ENCODE data around the gene SPTBN4.
A peak's percentile ranks its signal among the peaks of the same experiment; 100 is the strongest.

Gene SPTBN4

DNA sequence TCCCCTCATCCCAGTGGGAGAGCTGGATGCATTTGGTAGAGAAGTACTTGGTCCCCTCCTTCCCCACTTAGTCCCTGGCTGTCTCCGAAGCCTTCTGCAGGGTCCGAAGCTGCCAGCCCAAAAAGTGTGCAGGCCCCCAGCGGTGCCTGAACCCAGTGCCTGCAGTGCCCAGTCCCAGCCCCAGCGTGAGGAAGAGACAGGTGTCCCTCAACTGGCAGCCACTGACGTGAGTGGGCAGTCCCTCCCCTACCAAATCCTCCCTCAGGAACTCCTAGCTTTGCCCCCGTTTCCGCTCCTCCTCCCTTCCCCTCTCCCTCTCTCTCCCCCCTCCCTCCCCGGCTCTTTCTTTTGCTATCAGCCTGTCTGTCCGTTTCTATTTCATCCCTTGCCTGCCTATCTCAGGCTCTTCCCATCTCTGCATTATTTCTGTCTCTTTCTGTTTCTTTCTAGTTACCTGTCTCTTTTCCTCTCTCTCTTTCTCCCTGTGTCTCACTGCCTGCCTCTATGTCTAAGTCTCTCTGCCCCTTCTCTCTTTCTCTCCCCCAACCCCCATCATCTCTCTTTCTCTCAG lies 132.6 kb downstream of the SPTBN4 start:
- Histone ChIP-seq H2AFZ (ENCODE audit: insufficient read depth, low read length, poor library complexity) (no peak overlapping the region), H3K4me3 (ENCODE audit: low read depth, low read length) (no peak overlapping the region), H3K14ac (ENCODE audit: low read length) (no peak overlapping the region), H3K9me3 (ENCODE audit: insufficient read depth, low read depth, low read length) (peaks cover 3% of the 10 kb centered on the region), H3K4ac (ENCODE audit: low read depth, low read length) (no peak overlapping the region), H2BK5ac (ENCODE audit: low read depth, low read length, poor library complexity) (no peak overlapping the region), H2BK12ac (ENCODE audit: low read length) (no peak overlapping the region), H3K36me3 (ENCODE audit: control insufficient read depth in 1 of 2, insufficient read depth in 2 of 2, low read length in 2 of 2) (no peaks in the 10 kb centered on the region), H4K12ac (ENCODE audit: low read depth, low read length) (no peak overlapping the region), H3K79me2 (ENCODE audit: control insufficient read depth, insufficient read depth, low read length, poor library complexity) (no peaks in the 10 kb centered on the region), H3K4me1 (ENCODE audit: control insufficient read depth in 1 of 2, insufficient read depth in 2 of 2, low read length in 2 of 2) (peaks cover 19 to 21% of the 10 kb centered on the region in 2 experiments), H3K9ac (ENCODE audit: low read length) (no peak overlapping the region), H4K91ac (ENCODE audit: low read depth, low read length) (no peak overlapping the region), H3K79me1 (ENCODE audit: low read length) (peaks cover 14% of the 10 kb centered on the region), H3K23ac (ENCODE audit: low read length) (no peak overlapping the region), H3K27me3 (ENCODE audit: insufficient read depth, low read length) (peaks cover 42% of the 10 kb centered on the region), H3K4me2 (ENCODE audit: low read length) (no peak overlapping the region), H3K18ac (ENCODE audit: low read length) (no peak overlapping the region), H4K8ac (ENCODE audit: low read depth, low read length) (no peak overlapping the region), H3K27ac (ENCODE audit: low read depth, low read length) (no peak overlapping the region), H2AK5ac (ENCODE audit: low read length) (no peak overlapping the region), H2BK120ac (ENCODE audit: insufficient read depth, low read length, poor library complexity) (no peak overlapping the region)
- no peak for DNase-seq
- WGBS (ENCODE audit: extremely low coverage, insufficient coverage, insufficient read length), result no CpG with 5 or more reads among the region's 9 CpGs

- Histone ChIP-seq H3K4me1 (ENCODE audit: control insufficient read depth in 1 of 2, insufficient read depth in 2 of 2, low read length in 2 of 2) (peaks cover 25 to 27% of the 10 kb centered on the region in 2 experiments), H2BK12ac (ENCODE audit: low read length) (peak overlapping the region; percentile 19), H3K27ac (ENCODE audit: low read depth, low read length) (no peak overlapping the region), H3K36me3 (ENCODE audit: control insufficient read depth in 1 of 2, insufficient read depth in 2 of 2, low read length in 2 of 2) (no peaks in the 10 kb centered on the region), H3K14ac (ENCODE audit: low read length) (no peak overlapping the region), H3K27me3 (ENCODE audit: insufficient read depth, low read length) (peaks cover 42% of the 10 kb centered on the region), H4K91ac (ENCODE audit: low read depth, low read length) (no peak overlapping the region), H2BK120ac (ENCODE audit: insufficient read depth, low read length, poor library complexity) (no peak overlapping the region), H3K79me2 (ENCODE audit: control insufficient read depth, insufficient read depth, low read length, poor library complexity) (no peaks in the 10 kb centered on the region), H3K9ac (ENCODE audit: low read length) (peak overlapping the region; percentile 22), H2AK5ac (ENCODE audit: low read length) (no peak overlapping the region), H3K18ac (ENCODE audit: low read length) (no peak overlapping the region), H4K8ac (ENCODE audit: low read depth, low read length) (no peak overlapping the region), H3K4me2 (ENCODE audit: low read length) (no peak overlapping the region), H2BK5ac (ENCODE audit: low read depth, low read length, poor library complexity) (no peak overlapping the region), H3K23ac (ENCODE audit: low read length) (no peak overlapping the region), H3K4ac (ENCODE audit: low read depth, low read length) (no peak overlapping the region), H4K12ac (ENCODE audit: low read depth, low read length) (no peak overlapping the region), H3K79me1 (ENCODE audit: low read length) (peaks cover 16% of the 10 kb centered on the region), H3K4me3 (ENCODE audit: low read depth, low read length) (no peak overlapping the region), H3K9me3 (ENCODE audit: insufficient read depth, low read depth, low read length) (peaks cover 6% of the 10 kb centered on the region), H2AFZ (ENCODE audit: insufficient read depth, low read length, poor library complexity) (no peak overlapping the region)
- no CpG with 5 or more reads among the region's 43 CpGs for WGBS (ENCODE audit: extremely low coverage, insufficient coverage, insufficient read length)
- DNase-seq, result no peak
Observed at GRCh38 chr19:40599902-40600569, 133.2 kb downstream of the SPTBN4 start.

DNA sequence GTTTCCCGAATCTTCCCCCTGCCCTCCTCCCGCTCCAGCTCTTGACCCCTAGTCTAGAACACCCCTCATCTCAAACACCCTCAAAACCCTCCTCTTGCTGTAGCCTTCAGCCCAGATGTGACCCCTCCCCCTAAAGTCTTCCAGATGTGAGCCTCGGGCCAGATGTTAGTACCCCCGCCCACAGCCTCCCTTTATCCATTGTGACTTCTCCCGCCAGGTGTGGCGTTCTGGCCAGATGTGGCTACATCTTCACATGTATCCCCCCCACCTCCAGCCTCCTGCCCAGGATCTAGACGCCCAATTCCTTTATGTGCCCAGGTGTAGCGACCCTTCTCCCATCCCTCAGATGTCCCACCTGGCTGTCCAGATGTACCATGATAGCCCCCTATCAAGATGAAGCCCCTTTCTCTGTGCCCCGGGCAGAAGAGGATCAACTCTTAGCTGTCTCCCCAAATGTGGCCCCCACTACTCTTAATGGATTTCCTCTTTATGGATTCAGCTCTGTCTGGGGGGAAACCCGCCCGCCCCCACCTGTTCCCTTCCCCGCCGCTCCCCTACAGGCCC lies 133.9 kb downstream of the SPTBN4 start:
- Histone ChIP-seq H2BK12ac (ENCODE audit: low read length) (no peak overlapping the region), H2BK120ac (ENCODE audit: insufficient read depth, low read length, poor library complexity) (no peak overlapping the region), H3K79me1 (ENCODE audit: low read length) (peaks cover 22% of the 10 kb centered on the region), H3K18ac (ENCODE audit: low read length) (no peak overlapping the region), H3K9ac (ENCODE audit: low read length) (peak overlapping the region; percentile 22), H4K8ac (ENCODE audit: low read depth, low read length) (no peak overlapping the region), H3K4me1 (ENCODE audit: control insufficient read depth in 1 of 2, insufficient read depth in 2 of 2, low read length in 2 of 2) (peaks cover 30 to 32% of the 10 kb centered on the region in 2 experiments), H3K4ac (ENCODE audit: low read depth, low read length) (no peak overlapping the region), H3K4me3 (ENCODE audit: low read depth, low read length) (no peak overlapping the region), H3K27ac (ENCODE audit: low read depth, low read length) (no peak overlapping the region), H2AK5ac (ENCODE audit: low read length) (no peak overlapping the region), H3K23ac (ENCODE audit: low read length) (no peak overlapping the region), H3K79me2 (ENCODE audit: control insufficient read depth, insufficient read depth, low read length, poor library complexity) (no peaks in the 10 kb centered on the region), H2AFZ (ENCODE audit: insufficient read depth, low read length, poor library complexity) (no peak overlapping the region), H3K4me2 (ENCODE audit: low read length) (no peak overlapping the region), H3K9me3 (ENCODE audit: insufficient read depth, low read depth, low read length) (peaks cover 6% of the 10 kb centered on the region), H4K91ac (ENCODE audit: low read depth, low read length) (no peak overlapping the region), H2BK5ac (ENCODE audit: low read depth, low read length, poor library complexity) (no peak overlapping the region), H4K12ac (ENCODE audit: low read depth, low read length) (no peak overlapping the region), H3K14ac (ENCODE audit: low read length) (no peak overlapping the region), H3K27me3 (ENCODE audit: insufficient read depth, low read length) (peaks cover 42% of the 10 kb centered on the region), H3K36me3 (ENCODE audit: control insufficient read depth in 1 of 2, insufficient read depth in 2 of 2, low read length in 2 of 2) (no peaks in the 10 kb centered on the region)
- WGBS (ENCODE audit: extremely low coverage, insufficient coverage, insufficient read length), result no CpG with 5 or more reads among the region's 13 CpGs
- no peak for DNase-seq

DNA sequence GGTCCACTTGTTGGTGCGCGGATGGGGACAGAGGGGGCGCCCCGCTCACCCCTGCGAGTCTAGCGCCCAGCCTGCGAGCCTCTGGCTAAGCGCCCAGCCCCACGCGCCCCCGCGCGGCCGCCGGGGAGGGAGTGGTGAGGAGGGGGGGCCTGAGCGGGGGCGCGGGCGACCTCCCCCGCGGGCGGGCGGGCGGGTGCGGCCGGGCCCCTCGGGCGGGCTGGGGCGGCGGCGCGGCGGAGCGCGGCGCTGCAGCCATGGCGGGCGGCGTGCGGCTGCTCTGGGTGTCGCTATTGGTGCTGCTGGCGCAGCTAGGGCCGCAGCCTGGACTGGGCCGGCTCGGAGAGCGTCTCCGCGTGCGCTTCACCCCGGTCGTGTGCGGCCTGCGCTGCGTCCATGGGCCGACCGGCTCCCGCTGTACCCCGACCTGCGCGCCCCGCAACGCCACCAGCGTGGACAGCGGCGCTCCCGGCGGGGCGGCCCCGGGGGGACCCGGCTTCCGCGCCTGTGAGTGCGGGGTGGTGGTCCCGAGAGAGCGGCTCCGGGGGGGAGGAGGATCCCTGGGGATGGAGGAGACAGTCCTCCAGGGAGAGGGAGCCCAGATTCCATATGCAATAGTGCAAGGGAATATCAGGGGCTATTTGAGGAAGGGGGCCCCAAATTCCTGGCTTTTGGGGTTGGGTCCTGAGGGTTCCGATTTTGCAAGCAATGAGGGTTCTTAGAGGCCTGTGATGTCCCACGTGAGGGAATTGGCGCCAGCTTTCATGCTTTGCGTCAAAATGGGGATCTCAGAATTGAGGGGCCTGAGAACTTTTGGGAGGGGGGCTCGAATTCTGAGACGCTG lies 134.6 kb downstream of the SPTBN4 start, which contains the start of gene LTBP4:
LTBP4 (plus strand) TSS at position 236 of the 841 bp plus-strand sequence; CDS start at position 255, 19 bp downstream.
- H3K79me1 ChIP-seq (ENCODE audit: low read length), result peaks cover 24% of the 10 kb centered on the region

More for the DNA sequence above, 134.6 kb downstream of the SPTBN4 start, which contains the start of gene LTBP4:
- no peak within 1 kb of the TSS for H2BK12ac ChIP-seq (ENCODE audit: low read length)
- H3K14ac ChIP-seq (ENCODE audit: low read length), result no peak within 1 kb of the TSS
- no peak within 1 kb of the TSS for H3K4ac ChIP-seq (ENCODE audit: low read depth, low read length)
- H2AFZ ChIP-seq (ENCODE audit: insufficient read depth, low read length, poor library complexity), result no peak within 1 kb of the TSS
- H3K36me3 ChIP-seq (ENCODE audit: control insufficient read depth in 1 of 2, insufficient read depth in 2 of 2, low read length in 2 of 2), result no peaks in the 10 kb centered on the region
- no peak within 1 kb of the TSS for H4K8ac ChIP-seq (ENCODE audit: low read depth, low read length)
- WGBS (ENCODE audit: extremely low coverage, insufficient coverage, insufficient read length), result no CpG with 5 or more reads among the region's 82 CpGs
- peaks cover 40% of the 10 kb centered on the region for H3K27me3 ChIP-seq (ENCODE audit: insufficient read depth, low read length)
- H3K4me1 ChIP-seq (ENCODE audit: control insufficient read depth in 1 of 2, insufficient read depth in 2 of 2, low read length in 2 of 2), result peaks cover 33 to 36% of the 10 kb centered on the region in 2 experiments
- no peaks in the 10 kb centered on the region for H3K79me2 ChIP-seq (ENCODE audit: control insufficient read depth, insufficient read depth, low read length, poor library complexity)
- H3K18ac ChIP-seq (ENCODE audit: low read length), result no peak within 1 kb of the TSS
- no peak within 1 kb of the TSS for H3K27ac ChIP-seq (ENCODE audit: low read depth, low read length)
- peaks cover 6% of the 10 kb centered on the region for H3K9me3 ChIP-seq (ENCODE audit: insufficient read depth, low read depth, low read length)
- H2BK5ac ChIP-seq (ENCODE audit: low read depth, low read length, poor library complexity), result no peak within 1 kb of the TSS
- peak within 1 kb of the TSS; percentile 22 for H3K9ac ChIP-seq (ENCODE audit: low read length)
- peak in 1 of 2 donors; percentile 50 for DNase-seq
- H4K12ac ChIP-seq (ENCODE audit: low read depth, low read length), result no peak within 1 kb of the TSS
- H2BK120ac ChIP-seq (ENCODE audit: insufficient read depth, low read length, poor library complexity), result no peak within 1 kb of the TSS
- H3K23ac ChIP-seq (ENCODE audit: low read length), result no peak within 1 kb of the TSS
- peak within 1 kb of the TSS; percentile 66 for H3K4me3 ChIP-seq (ENCODE audit: low read depth, low read length)
- peak within 1 kb of the TSS; percentile 64 for H3K4me2 ChIP-seq (ENCODE audit: low read length)
- no peak within 1 kb of the TSS for H4K91ac ChIP-seq (ENCODE audit: low read depth, low read length)
- H2AK5ac ChIP-seq (ENCODE audit: low read length), result no peak within 1 kb of the TSS

Measured in trophoblast cell (in vitro differentiated cells and primary cell).